ENCODE data around the gene MPG.

DNA sequence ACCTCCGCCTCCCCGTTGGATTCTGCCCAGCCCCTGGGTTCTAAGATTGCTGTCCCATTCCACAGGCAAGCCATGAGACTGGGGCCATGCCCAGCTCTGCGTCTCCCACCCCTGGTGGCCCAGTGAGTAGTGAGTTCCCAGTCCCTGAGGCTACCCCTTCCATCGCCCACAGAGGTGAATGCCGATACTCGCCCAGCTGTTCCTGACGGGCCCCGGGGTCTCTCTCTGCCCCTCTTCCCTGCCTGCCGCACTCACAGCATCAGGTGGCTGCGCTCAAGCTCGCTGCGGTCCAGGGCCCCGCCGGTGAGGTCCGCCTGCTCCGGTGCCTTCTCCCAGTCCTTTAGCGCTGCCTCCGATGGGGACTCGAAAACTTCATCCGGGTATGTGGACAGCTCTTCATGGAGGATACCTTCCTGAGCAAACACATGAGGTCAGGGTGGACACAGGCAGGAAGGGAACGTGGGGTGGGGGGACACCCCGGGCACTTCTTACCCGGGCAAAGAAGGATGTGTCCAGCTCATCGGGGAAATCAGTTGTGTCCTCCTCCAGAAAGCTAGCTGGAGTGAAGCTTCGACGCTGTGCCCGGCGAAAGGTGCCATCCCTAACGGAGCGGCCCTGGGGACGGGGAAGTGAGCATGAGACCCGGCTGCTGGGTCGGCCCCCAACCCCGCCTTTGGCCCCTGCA, 15.6 kb upstream of the MPG start:
- TF ChIP-seq EP300 (IDR thresholded peaks at IDR 0.05) (no peak), POLR2A (IDR thresholded peaks at IDR 0.05; ENCODE audit: low read length) (no peak), FOXS1 (CRISPR knock-in tag; IDR thresholded peaks at IDR 0.05) (no peak), HOXA7 (CRISPR knock-in tag; IDR thresholded peaks at IDR 0.05) (no peak), RAD21 (conservative IDR thresholded peaks at IDR 0.05 in 1 of 2, IDR thresholded peaks at IDR 0.05 in 1 of 2) (no peak), SMC3 (IDR thresholded peaks at IDR 0.05) (no peak), FOSB (CRISPR knock-in tag; IDR thresholded peaks at IDR 0.05) (no peak), RCOR1 (IDR thresholded peaks at IDR 0.05; ENCODE audit: low read depth, low read length) (no peak)
- TF ChIP-seq, protein P1, sequence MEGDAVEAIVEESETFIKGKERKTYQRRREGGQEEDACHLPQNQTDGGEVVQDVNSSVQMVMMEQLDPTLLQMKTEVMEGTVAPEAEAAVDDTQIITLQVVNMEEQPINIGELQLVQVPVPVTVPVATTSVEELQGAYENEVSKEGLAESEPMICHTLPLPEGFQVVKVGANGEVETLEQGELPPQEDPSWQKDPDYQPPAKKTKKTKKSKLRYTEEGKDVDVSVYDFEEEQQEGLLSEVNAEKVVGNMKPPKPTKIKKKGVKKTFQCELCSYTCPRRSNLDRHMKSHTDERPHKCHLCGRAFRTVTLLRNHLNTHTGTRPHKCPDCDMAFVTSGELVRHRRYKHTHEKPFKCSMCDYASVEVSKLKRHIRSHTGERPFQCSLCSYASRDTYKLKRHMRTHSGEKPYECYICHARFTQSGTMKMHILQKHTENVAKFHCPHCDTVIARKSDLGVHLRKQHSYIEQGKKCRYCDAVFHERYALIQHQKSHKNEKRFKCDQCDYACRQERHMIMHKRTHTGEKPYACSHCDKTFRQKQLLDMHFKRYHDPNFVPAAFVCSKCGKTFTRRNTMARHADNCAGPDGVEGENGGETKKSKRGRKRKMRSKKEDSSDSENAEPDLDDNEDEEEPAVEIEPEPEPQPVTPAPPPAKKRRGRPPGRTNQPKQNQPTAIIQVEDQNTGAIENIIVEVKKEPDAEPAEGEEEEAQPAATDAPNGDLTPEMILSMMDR (IDR thresholded peaks at IDR 0.05), result no peak
- TF ChIP-seq, protein P2, sequence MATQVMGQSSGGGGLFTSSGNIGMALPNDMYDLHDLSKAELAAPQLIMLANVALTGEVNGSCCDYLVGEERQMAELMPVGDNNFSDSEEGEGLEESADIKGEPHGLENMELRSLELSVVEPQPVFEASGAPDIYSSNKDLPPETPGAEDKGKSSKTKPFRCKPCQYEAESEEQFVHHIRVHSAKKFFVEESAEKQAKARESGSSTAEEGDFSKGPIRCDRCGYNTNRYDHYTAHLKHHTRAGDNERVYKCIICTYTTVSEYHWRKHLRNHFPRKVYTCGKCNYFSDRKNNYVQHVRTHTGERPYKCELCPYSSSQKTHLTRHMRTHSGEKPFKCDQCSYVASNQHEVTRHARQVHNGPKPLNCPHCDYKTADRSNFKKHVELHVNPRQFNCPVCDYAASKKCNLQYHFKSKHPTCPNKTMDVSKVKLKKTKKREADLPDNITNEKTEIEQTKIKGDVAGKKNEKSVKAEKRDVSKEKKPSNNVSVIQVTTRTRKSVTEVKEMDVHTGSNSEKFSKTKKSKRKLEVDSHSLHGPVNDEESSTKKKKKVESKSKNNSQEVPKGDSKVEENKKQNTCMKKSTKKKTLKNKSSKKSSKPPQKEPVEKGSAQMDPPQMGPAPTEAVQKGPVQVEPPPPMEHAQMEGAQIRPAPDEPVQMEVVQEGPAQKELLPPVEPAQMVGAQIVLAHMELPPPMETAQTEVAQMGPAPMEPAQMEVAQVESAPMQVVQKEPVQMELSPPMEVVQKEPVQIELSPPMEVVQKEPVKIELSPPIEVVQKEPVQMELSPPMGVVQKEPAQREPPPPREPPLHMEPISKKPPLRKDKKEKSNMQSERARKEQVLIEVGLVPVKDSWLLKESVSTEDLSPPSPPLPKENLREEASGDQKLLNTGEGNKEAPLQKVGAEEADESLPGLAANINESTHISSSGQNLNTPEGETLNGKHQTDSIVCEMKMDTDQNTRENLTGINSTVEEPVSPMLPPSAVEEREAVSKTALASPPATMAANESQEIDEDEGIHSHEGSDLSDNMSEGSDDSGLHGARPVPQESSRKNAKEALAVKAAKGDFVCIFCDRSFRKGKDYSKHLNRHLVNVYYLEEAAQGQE (IDR thresholded peaks at IDR 0.05), result no peak
- TF ChIP-seq, protein P3, sequence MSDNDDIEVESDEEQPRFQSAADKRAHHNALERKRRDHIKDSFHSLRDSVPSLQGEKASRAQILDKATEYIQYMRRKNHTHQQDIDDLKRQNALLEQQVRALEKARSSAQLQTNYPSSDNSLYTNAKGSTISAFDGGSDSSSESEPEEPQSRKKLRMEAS (IDR thresholded peaks at IDR 0.05), result no peak
